GM03348 (cell line): ENCODE data around the gene MAP3K5.

ENCODE experiments used
- DNase-seq: peaks from one replicate; pipeline ENCODE4 v3.0.0; 2012; ENCODE audit warnings: low spot score

Gene MAP3K5

DNA sequence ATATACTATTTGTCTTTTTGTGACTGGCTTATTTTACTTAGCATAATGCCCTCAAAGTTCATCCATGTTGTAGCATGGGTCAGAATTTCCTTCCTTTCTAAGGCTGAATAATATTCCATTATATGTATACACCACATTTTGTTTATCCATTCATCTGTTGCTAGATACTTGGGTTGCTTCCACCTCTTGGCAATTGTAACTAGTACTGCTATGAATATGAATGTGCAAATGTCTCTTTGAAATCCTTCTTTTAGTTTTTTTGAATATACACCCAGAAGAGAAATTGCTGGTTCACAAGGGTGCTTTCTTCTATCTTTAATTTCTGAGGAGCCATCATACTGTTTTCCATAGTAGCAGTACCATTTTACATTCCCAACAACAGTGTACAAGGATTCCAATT, 220.8 kb downstream of the MAP3K5 start:
- DNase-seq: no peak

DNA sequence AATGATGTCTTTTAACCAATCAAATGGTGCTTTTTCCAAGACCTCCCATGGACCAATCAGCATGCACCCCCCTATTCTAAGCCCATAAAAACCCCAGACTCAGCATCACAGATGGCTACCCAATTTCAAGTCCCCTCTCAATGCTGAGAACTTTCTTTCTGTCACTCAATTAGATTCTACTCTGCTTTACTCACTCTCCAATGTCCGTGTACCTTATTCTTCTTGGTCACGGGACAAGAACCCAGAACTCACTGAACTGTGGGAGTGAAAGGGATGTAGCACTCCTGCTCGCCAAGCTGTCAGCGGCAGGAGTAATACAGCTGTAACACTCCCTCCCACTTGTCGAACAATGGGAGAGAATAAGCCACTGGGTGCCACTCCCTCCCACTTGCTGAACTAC, 221.2 kb downstream of the MAP3K5 start:
- DNase-seq: no peak

DNA sequence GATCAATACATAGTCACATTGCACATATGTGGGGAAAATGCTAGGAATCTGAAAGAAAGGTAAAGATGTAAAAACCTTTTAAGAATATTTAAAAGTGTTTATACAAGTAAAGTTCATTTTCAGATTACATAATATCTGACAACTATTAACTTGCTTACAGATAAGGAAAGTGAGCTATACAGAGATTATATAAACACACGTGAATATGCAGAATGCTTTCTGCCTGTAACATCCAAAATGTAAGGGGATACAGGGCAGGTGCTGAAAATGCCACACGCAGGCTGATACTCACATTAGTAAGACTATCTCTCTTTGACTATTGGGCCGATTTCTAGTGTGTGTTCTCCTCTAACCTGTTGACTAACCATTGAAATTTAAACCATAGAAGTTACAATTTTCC, 224.1 kb downstream of the MAP3K5 start:
- no peak for DNase-seq

DNA sequence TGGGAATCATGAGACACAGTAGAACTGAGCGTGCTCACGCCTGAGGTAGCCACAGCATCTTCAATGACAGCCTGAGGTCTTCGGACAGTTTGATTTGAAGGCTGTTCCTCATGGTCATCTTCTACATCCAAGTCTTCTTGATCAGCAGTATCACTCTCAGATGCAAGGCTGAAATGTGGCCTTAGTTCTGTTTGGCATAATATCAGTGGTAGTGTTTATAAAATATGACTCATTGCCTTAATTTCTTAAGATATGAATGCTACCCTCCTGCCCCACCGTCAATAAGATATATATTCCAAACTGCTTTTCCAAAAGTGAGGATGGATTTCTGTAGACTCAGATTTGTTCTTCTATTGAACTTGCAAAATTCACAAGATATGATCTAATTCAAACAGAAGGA, 224.6 kb downstream of the MAP3K5 start:
- DNase-seq: no peak

DNA sequence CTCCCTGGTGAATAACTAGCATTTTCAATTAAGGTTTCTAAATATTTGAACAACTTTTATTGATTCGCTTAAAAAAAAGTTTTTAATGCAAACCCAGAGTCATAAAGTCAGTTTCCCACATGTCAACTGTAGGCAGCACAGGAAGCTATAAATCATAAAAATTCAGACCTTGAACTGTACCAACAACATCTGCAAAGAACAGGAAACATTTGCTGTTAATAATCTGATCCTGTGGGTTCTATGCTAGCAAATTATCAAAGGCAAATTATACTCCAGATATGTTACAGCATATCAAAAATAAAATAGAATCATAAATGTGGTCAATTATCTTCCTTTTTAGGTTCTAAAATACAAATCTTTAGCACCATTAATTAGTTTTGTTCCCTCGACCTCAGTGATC, 225.4 kb downstream of the MAP3K5 start:
- DNase-seq: no peak

DNA sequence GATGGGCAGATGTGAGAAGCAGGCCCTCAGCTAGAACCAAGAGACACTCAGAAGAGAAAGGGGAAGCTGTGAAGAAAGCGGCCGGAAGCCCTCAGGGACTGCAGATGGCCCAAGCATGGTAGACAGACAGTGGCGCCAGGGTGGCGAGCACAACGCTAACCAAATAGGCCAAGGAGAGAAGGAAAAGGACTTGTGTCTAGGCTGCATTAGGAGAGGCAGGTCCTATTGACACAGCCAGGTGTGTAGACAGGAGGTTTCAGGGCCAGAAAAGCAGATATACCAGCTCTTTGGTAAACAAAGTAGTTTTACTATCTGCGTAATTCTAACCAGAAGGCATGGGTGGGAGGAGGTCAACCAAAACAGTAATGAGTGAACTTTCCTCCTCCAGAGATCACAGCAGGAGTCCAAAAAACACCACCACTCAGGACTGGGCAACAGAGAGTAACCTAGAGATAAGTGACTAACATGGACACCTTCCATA, 226.2 kb downstream of the MAP3K5 start:
- DNase-seq: no peak

DNA sequence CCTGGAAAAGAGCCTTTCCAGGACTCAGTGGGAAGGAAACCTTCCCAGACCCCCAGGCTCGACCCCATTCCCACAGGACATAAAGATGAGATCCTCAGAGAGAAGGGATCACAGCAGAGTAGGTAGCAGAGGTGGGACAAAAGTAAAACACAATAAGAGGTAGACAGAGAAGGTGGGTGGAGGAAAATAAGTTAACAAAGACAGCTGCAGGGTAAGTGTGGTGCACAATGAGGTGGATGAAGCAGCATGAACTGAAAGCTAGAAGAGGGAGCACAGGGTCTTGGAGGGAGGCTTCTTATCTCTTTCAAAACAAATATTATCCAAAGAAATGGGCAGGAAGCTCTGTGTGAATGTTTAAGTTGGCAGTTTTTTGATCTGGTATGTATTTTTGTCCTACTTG, 228.1 kb downstream of the MAP3K5 start:
- DNase-seq: no peak

DNA sequence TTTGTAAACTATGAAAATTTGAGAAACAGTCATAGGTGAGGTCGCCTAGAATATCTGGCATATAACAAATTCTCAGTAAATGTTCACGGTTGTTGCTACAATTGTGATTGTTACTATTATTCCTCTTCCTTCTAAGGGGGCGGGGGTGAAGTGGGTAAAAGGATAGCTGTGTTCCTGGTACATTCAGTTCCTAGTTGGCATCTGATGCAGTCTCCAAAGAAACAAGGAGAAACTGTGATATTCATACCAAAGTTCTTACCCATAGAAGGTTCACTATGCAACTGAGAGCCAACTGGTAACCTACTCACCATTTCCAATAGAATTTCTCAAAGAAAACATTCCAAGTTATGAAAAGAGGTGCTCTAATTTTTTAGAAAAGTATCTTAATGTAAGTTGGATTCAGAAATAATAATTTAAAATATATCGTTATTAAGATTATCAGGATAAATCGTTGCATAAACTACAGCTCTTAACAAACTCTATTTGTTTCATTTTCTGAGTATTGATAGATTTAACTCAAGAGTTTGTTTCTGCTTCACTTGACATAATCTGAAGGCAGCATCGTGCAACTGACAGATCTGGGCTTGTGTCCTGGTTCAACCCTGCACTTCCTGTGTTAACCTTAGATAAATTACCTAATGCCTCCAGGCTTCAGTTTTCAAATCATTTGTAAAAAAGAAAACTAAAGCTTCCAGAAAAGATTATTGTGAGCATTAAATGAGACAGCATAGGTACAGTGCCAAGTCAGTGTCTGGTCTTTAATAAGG, 228.7 kb downstream of the MAP3K5 start:
- DNase-seq: no peak

DNA sequence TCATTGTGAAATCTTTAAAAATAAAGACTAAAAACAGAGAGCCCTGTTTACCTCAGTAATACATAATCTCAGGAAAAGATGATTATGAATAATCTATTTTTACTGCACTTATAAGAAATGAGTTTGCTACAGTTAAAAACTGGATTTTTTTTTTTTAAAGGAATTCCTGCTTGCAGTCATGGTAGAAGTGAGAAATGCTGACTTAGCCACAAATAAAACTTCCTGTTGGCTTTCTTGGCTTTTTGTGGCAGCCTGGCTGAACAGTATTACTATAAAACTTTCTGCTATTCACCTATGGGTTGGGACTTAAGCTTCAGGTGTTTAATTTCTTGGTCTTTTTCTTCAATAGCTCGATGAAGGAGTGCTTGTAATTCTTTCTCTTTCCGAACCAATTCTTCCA, 230.1 kb downstream of the MAP3K5 start:
- no peak for DNase-seq

DNA sequence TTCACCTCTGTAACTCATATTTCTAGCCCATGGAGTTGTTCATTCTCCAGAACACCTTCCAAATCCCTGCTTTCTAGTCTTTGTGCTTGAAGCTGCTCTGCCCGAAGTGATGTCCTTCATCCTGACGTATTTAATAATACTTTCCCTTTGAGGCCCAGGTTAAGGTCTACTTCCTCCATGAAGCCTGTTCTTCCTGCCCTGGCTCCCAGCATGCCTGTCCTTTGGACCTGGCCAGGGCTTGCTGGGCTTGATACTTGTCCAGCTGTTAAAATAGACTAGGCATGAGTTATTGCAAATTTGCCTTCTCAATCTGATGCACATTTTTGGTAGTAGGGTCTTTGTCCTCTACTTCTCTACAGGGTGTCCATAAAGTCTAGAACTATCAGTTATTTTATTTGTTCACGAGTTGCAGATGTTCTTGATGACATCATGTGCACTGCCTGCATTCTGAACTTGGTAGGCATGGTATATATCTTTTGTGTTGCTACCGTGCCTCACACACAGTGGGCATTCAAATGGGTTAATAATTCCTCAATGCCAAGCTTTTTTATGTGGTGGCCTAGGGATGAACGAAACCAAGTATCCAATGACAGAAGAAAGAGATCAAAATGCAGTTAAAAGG, 239.0 kb downstream of the MAP3K5 start:
- DNase-seq: no peak

DNA sequence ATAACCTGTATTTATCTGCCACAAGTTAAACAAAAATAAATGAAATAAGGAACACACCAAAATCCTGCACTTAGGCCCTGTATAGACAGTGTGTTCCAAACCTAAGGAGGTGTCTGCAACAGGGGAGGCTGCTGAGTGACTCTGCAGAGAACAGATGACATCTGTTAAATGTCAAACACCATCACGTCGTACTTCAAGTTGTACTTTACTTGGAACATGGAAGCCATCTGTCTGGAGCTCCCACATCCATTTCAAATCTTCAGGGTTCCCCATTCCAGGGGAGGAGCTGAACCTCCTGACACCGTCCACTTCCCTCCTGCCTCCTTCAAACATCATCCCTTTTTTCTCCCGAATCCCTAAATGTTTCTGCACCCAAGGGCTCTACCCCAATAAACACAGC, 240.2 kb downstream of the MAP3K5 start:
- DNase-seq: no peak

DNA sequence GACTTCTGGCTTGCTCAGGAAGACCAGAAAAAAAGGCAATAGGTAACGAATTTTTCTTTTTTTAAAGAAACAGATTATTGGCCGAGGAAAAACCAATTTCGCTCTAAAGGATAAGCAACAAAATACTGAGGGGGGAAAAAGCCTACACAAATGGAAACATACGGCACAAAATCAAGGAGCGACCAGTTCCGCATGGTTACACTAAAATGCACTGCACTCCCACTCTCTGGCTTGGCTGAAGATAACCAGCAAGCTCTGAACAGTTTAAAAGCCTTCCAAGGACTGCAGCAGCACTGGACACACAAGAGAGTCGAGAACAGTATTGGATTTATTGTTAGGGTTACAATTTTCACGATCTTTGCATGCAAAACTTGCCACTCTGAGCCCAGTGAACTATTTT, 241.2 kb downstream of the MAP3K5 start:
- no peak for DNase-seq

DNA sequence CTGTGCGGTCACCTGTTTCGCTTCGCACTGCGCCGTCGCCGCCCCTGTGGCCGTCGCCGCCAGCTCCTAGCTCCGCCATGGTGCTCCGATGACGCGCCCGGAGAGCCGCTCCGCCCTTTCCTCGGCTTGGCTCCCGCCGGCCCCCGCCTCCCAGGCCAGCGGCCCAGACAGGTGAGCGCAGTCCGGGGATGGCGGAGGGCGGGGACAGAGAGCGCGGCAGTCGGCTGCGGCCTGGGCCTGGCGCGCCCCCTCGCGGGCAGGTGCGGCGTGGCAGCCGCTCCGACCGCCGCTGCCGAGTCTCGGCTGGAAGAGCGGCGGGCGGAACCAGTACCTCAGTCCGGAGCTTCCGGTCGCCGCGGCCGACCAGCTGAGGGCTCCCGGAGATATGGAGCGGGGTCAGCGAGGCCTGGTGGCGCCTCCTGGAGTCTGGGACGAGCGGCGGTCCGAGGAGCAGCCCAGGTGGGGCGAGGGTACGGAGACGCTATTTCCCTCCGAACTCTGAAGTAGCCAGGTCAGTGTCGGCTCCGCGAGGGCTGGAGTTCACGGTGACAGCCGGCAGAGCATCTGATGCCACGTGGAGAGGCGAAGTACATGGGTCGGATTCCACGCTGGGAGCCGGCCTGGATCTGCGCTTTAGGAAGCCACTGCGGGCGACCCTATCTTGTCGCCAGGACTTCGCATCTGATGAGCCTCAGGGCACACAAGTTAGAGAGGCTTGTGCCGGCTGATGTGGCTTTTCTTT, 241.8 kb downstream of the MAP3K5 start, which contains the start of gene MAP7:
Gene MAP7, minus strand, starts transcription at position 93 of the 742 bp plus-strand sequence. Its CDS starts 14 bp downstream, at position 79.
- peak; percentile 79 for DNase-seq

DNA sequence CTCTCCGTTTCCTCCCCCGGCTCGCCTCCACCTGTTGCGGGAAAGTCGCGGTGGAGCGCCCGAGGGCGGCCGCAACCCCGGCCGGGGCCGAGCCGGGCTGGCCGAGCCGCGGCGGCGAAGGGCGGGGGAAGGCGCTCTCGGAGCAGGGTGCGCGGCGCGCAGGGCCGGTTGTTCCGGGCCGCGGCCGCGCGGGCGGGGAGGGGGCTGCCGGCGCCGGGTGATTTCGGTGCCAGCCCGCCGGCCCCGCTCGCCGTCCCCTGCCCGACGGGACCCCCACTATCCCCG, 242.3 kb downstream of the MAP3K5 start:
- DNase-seq: peak; percentile 77

DNA sequence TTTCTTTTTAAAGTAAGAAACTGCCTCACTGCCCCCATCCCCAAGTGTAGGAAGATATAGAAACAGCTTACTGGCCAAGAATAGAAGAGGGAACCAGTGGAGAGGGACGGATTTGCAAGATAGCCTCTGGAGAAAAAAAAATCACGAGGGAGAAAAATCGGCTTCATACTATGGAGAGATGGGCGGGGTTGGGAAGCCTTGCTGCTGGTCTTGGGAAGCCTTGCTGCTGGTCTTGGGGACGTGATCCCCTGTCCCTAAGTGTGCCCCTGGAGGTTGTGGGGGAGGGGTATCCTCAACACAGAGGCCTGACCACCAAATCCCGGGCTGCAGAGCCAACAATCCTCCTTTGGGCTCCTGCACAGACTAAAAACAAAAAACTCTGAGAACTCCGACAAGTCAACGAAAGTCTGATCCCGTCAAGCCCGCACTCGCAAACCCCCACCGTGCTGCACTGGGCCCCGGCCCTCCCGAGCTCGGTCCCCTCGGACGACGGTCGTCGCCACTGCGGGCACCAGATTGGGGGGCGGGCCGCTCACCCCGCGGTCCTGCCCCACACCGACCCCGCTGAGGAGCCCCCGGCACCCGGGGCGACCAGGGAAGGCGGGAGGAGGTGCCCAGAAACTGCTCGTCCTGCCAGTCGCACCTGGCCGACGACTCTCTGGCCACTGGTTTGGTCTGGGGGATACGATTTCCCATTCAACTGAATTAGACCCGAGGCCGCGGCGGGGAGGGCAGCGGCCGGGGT, 242.8 kb downstream of the MAP3K5 start:
- DNase-seq: peak; percentile 24

DNA sequence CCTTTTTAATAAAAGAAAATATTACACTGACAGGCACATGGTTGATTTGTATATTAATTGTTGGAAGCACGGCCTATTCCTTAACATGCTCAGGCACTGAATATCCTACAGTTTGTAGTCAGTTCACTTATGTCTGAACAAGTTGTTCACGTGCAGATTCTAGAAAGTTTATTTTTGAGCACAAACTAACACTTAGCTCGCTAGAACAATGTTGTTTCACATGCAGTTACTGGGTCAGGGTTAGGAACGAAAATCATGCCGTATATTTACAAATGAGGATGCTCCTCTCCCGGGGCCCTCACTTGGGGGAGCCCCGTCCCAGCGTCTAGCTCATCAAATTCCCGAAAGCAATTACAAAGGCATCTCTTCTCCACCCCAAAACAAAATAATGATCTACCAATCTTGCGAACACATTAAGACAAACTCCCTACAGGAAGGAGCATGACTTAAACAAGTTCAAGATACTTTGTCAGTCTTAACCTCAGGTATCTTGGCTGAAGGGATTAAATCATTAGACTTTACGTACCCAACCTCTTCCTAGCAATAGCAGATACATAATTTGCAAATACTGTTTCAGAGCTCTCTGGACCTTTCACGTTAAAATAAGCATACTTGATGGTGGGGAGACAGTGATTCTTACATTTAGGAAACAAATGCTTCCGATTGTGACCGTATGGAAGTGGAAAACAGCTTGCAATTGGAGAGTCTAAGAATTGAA, 243.5 kb downstream of the MAP3K5 start:
- no peak for DNase-seq

DNA sequence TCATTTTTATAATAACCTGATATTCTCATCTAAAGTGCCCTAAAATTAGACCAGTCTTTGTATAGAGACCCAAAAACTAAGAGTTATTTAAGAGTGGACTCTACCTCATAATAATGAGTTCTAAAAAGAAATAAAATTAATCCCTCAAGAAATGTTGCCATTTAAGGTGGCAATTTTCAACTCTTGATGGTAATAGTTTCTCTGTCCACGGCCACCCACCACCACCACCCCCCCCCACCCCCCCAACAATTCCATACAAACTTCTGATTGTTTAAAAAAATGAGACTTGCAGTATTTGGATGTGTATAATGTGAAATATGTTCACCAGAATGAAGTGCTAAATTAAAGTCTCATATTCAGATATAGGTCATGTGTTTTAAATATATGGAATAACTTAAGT, 244.4 kb downstream of the MAP3K5 start:
- DNase-seq: no peak

DNA sequence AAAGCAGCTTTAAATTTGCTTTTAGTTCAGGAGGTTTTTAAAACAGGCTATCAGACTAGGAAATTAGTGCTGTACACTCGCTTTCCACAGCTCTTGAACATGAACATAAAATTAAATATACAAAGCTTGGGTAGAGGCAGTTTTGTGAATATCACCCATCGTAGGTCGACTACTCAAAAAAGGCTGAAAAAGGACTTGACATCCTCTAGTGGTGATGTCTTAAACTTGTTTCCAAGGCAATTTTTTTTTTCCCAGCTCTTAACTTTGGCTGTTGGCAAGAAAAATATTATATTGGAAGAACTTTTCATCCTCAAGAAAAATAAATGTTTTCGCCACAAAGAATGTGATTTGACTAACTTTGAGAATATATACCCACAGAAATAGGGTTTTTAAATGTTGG, 244.9 kb downstream of the MAP3K5 start:
- DNase-seq: peak; percentile 70

DNA sequence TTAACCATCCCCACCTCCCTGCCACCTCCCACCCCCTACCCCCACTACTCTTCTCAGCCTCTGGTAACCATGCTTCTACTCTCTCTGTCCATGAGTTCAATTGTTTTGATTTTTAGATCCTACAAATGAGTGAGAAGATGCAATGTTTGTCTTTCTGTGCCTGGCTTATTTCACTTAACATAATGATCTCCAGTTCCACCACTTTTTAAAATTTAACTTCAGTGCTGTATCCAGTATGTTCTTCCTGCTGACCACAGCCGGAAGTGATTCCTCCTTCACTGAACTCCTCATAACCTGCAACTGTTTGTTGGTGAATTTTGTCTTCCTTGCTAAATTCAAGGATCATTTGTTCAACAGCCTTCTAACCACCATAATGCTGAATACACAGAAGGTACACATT, 245.9 kb downstream of the MAP3K5 start:
- no peak for DNase-seq

DNA sequence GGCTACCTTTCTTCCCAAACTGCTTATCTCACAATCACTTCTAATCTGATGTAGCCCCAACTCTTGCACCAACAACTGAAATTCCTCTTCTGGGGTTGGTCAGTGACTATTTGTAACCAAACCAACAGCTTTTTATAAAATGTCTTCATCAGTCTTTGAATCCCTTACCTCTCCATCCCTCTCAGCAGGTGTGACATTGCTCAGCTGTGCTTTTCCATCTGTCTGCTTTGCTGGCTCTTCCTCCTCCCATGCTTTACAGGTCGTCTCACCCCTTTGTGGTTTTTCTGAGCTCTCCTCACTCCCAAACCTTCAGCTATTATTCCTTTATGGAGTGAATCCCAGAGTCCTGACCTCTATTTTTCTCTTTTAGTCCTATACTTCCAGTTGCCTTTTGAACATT, 248.0 kb downstream of the MAP3K5 start:
- no peak for DNase-seq

DNA sequence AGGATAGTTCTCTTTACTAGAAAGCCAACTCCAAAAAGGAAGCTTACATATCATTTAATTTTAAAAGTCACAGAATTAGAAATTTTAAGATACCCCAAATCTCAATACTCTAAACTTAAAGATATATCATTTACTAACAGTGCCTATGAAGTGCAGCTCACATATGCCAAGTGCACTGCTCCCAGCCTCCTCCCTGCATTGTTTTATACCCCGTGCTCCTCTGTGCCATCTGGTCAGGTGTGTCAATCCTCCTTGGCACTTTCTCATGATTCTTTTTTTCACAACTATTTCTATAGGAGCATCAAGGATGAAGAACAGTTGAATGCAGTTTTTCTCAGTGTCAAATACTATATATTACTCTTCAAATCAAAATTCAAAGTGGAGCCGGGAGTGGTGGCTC, 250.9 kb downstream of the MAP3K5 start:
- DNase-seq: no peak
